ENCODE results near the gene WFIKKN1. TPM values are rescaled to one million over a fixed set of nuclear protein-coding genes. Genes with fewer than 3 reads are reported as not detected.

Gene WFIKKN1
- total RNA-seq, 4 donors from 2014 or later, result 2.5 to 6.2 (median 3.8) TPM

DNA sequence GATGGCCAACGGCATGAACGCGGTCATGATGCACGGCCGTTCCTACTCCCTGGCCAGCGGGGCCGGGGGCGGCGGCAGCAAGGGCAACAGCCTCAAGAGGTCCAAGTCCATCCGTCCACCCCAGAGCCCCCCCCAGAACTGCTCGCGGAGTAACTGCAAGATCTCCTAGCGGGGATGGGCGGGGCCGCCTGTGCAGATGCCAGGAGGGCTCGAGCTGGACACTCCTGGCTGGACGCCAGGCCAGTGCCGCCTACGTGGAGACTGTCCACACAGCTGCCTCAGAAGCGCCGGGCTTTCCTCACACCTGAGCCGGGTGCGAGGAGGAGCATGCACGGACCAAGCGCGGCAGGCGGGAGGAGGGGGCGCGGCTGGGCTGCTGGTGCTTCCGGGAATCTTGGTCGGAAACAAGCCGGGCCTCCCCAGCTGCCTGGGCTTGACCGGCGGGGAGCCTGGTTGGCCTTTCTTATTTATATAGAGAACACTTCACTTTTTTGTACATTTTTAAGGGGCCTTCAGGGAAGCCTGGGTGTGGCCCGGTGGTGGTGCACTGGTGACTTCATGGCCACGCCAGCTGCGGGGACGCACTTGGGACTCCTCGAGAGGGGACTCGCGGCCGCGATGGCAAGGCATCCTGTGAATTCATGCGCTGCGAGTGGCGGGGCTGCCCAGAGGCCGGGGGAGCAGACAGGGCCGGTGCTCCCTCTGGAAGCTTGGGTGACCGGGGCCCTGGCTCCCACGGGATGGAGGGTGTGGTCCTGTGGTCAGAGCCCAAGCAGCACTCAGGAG, 3.1 kb upstream of the WFIKKN1 start:
- Histone ChIP-seq H3K36me3 (peaks cover 0 to 44% (median 0%) of the 10 kb centered on the region in 3 donors), H3K27me3 (no peaks in the 10 kb centered on the region), H3K9me3 (no peaks in the 10 kb centered on the region), H3K4me3 (no peak overlapping the region), H3K27ac (no peak overlapping the region), H3K4me1 (peaks cover 0 to 20% (median 4%) of the 10 kb centered on the region in 4 donors)
- TF ChIP-seq POLR2A (IDR thresholded peaks at IDR 0.05), result no peak
- no peak for TF ChIP-seq CTCF (IDR thresholded peaks at IDR 0.05)
- DNase-seq, result no peak

GRCh38 chr16:628321-629061, 2.3 kb upstream of the WFIKKN1 start:
- H3K4me1 ChIP-seq, result peaks cover 0 to 20% (median 4%) of the 10 kb centered on the region in 4 donors
- no peak for DNase-seq
- H3K9me3 ChIP-seq, result no peaks in the 10 kb centered on the region
- no peaks in the 10 kb centered on the region for H3K27me3 ChIP-seq
- H3K27ac ChIP-seq, result no peak overlapping the region
- H3K36me3 ChIP-seq, result peaks cover 0 to 49% (median 0%) of the 10 kb centered on the region in 3 donors
- H3K4me3 ChIP-seq, result no peak overlapping the region
- no peak for TF ChIP-seq CTCF (IDR thresholded peaks at IDR 0.05)
- TF ChIP-seq POLR2A (IDR thresholded peaks at IDR 0.05), result no peak

GRCh38 chr16:629185-629832, 1.5 kb upstream of the WFIKKN1 start:
- no peak for TF ChIP-seq CTCF (IDR thresholded peaks at IDR 0.05)
- no peak for TF ChIP-seq POLR2A (IDR thresholded peaks at IDR 0.05)
- H3K9me3 ChIP-seq, result no peaks in the 10 kb centered on the region
- H3K27ac ChIP-seq, result no peak overlapping the region
- no peak overlapping the region for H3K4me3 ChIP-seq
- H3K4me1 ChIP-seq, result peaks cover 0 to 20% (median 4%) of the 10 kb centered on the region in 4 donors
- H3K27me3 ChIP-seq, result no peaks in the 10 kb centered on the region
- DNase-seq, result no peak
- peaks cover 0 to 57% (median 0%) of the 10 kb centered on the region in 3 donors for H3K36me3 ChIP-seq

GRCh38 chr16:629833-630248, 944 bp upstream of the WFIKKN1 start:
- no peaks in the 10 kb centered on the region for H3K9me3 ChIP-seq
- no peak for TF ChIP-seq POLR2A (IDR thresholded peaks at IDR 0.05)
- TF ChIP-seq CTCF (IDR thresholded peaks at IDR 0.05), result no peak
- H3K27ac ChIP-seq, result no peak overlapping the region
- H3K4me1 ChIP-seq, result peaks cover 0 to 21% (median 4%) of the 10 kb centered on the region in 4 donors
- no peak overlapping the region for H3K4me3 ChIP-seq
- H3K27me3 ChIP-seq, result no peaks in the 10 kb centered on the region
- peaks cover 0 to 56% (median 0%) of the 10 kb centered on the region in 3 donors for H3K36me3 ChIP-seq
- DNase-seq, result no peak

- H3K9me3 ChIP-seq, result no peaks in the 10 kb centered on the region
- peaks cover 0 to 51% (median 0%) of the 10 kb centered on the region in 3 donors for H3K36me3 ChIP-seq
- H3K4me3 ChIP-seq, result no peak overlapping the region
- peaks cover 0 to 26% (median 8%) of the 10 kb centered on the region in 4 donors for H3K4me1 ChIP-seq
- H3K27me3 ChIP-seq, result no peaks in the 10 kb centered on the region
- TF ChIP-seq POLR2A (IDR thresholded peaks at IDR 0.05), result no peak
- no peak for TF ChIP-seq CTCF (IDR thresholded peaks at IDR 0.05)
- no peak for DNase-seq
- H3K27ac ChIP-seq, result no peak overlapping the region
Observed at GRCh38 chr16:630249-630814, 453 bp upstream of the WFIKKN1 start.
